ENCODE data around the gene ZNF610.
"Not testable (repeated sequence)": the region's sequence is repeated elsewhere in the genome, so short reads cannot be mapped to it uniquely, and the experiment has no call there.

Gene ZNF610

DNA sequence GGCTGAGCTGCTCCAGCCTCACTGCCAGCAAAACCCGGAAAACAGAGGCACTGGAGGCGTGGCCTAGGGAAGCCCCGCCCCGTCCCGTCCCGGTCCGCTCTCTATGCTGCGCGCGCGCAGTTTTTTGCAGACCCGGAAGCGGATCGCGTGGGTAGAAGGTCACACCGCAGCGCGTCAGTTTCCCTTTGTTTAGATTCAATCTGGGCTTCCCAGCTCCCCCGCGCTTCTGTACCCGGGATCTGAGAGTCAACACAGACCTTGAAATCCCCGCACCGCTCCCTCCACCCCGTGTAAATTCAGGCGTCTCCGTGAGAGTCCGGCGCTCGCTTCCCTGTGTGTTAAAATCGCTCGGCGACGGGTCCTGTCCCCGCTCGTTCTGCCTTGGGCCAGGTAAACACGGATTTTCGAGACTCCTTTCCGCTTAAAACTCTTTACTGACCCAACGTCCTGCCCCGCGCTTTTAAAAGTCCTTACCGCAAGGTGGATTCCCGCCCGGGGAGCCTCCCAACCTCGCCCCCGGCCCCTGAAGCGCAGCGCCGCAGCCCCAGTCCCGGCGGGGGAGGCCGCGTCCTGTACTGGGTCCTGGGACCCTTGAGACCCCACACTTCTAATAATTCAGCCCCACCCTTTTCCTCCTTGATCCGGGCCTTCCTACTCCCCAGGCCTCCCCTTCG is at the start of gene ZNF610:
TSS of gene ZNF610 (plus strand) at position 127 of the 674 bp plus-strand sequence. CDS start 12,930 bp downstream, outside the sequence.
- peak; percentile 53 for DNase-seq (ENCODE audit: low read depth)
- peak within 1 kb of the TSS; percentile 94 for H3K4me3 ChIP-seq (ENCODE audit: low read depth, low read length)

DNA sequence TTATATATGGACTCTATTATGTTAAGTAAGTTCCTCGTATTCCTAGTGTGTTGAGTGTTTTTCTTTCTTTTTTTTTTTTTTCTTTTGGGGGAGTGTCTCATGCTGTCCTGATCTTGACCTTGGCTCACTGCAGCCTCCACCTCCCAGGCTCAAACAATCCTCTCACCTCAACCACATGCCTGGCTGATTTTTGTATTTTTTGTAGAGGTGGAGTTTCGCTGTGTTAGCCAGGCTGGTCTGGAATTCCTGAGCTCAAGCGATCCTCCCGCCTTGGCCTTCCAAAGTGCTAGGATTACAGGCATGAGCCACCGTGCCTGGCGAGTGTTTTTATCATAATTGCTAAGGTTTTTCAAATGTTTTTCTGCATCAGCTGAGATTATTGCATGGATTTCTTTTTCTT is 49.8 kb upstream of the ZNF610 start:
- DNase-seq (ENCODE audit: low read depth) = no peak
- no peak overlapping the region for H3K4me3 ChIP-seq (ENCODE audit: low read depth, low read length)

- no peak for DNase-seq (ENCODE audit: low read depth)
- H3K4me3 ChIP-seq (ENCODE audit: low read depth, low read length) = no peak overlapping the region
Observed at GRCh38 chr19:52291781-52292180, 44.3 kb upstream of the ZNF610 start.

- not testable (repeated sequence) for H3K4me3 ChIP-seq (ENCODE audit: low read depth, low read length); DNase-seq (ENCODE audit: low read depth)
Observed at GRCh38 chr19:52292946-52293345, 43.1 kb upstream of the ZNF610 start.

DNA sequence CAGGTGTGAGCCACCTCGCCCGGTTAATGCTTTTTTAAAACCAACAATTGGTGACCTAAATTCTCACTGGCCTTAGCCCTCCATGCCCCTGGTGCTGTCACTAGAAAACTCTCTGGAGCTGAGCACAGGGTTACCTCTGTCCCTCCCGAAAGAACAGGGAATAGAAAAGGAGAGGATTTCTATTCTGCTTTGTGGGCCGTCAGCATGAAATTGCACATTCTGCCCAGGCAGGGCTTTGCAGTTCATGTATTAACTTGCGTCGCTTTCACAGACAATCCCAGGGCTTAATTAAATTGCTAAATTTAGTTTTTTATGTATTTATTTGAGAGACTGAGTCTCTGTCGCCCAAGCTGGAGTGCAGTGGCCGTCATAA is 39.7 kb upstream of the ZNF610 start:
- no peak for DNase-seq (ENCODE audit: low read depth)
- H3K4me3 ChIP-seq (ENCODE audit: low read depth, low read length) = peak overlapping the region; percentile 97

GRCh38 chr19:52296773-52297600 is 39.1 kb upstream of the ZNF610 start, which contains the start of gene ZNF480:
Gene ZNF480 (plus strand): TSS chr19:52297169. CDS start chr19:52300413, 3,244 bp downstream.
- peak; percentile 31 for DNase-seq (ENCODE audit: low read depth)
- peak within 1 kb of the TSS; percentile 97 for H3K4me3 ChIP-seq (ENCODE audit: low read depth, low read length)

DNA sequence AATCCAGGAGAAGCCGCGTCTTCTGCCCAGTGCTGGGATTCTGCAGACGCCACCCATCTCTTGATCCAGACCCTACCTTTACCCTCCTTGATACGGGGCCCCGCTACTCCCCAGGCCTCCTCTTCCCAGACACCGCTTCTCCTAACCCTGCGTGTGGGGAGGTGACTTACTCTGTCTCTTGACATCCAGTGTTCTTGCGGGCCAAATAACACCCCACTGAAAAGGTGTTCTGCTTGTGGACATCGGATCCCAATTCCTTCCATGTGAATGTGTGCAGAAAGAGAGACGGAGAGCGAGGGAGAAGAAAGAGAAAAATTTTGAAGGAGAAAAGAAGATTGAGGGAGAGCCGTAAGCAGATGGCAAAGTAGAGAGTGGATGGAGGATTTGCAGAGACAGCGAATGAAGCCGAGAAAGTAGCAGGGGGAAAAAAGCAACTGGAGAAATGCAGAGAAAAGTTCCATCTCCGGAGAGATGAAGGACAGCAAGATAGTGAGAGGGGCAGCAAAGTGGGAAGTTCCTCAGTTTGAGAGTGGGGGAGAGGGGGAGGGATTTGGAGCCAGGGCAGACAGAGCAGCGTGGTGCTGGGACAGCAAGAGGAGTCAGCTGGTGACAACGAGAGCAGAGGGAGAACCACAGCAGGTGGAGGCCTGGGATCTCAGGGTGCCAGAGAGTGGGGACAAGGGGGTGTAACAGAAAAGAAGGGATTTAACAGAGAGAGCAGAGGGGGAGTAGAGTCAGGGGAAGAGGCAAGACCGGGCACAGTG is 38.3 kb upstream of the ZNF610 start:
- peak overlapping the region; percentile 97 for H3K4me3 ChIP-seq (ENCODE audit: low read depth, low read length)
- DNase-seq (ENCODE audit: low read depth) = no peak

GRCh38 chr19:52307275-52307674 is 28.8 kb upstream of the ZNF610 start:
- DNase-seq (ENCODE audit: low read depth) = no peak
- H3K4me3 ChIP-seq (ENCODE audit: low read depth, low read length) = no peak overlapping the region

DNA sequence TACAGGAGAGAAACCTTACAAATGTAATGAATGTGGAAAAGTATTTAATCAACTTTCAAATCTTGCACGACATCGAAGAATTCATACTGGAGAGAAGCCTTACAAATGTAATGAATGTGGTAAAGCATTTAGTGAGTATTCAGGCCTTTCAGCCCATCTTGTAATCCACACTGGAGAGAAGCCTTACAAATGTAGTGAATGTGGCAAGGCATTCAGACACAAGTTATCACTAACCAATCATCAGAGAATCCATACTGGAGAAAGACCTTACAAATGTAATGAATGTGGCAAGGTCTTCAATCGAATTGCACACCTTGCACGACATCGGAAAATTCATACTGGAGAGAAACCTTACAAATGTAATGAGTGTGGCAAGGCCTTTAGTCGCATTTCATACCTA is 13.6 kb upstream of the ZNF610 start:
- no peak for DNase-seq (ENCODE audit: low read depth)
- H3K4me3 ChIP-seq (ENCODE audit: low read depth, low read length) = no peak overlapping the region

DNA sequence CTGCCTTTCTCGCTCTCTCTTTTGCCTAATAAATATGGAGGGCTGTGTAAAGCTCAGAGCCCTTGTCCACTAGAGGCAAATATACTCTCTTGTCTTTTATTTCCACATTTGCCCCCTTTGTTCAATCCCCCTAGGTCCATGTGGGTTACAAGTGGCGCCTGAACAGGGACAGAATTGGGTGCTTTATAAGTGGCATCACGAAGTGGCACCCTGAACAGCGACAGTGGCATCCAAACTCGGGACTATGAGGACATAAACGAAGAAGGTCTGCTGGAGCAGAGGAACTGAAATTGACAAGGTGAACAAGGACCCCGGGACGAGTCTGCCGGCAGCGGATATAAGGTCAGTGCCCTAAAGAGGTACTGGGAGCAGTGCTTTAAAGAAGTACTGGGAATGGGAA is 4.3 kb upstream of the ZNF610 start:
- H3K4me3 ChIP-seq (ENCODE audit: low read depth, low read length) = no peak overlapping the region
- no peak for DNase-seq (ENCODE audit: low read depth)

DNA sequence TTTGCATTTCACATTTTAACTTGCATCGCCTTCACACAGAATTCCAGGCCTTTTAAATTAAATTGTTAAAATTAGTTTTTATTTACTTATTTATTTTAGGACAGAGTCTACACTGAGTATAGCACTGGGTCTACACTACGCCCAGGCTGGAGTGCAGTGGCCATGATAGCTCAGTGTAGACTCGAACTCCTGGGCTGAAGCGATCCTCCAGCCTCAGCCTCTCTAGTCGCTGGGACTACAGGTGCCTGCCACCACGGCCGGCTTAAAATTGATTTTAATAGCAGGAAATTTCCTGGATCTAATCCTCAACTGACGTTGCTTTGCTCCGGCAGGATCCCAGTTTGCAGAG is 301 bp upstream of the ZNF610 start:
- peak overlapping the region; percentile 94 for H3K4me3 ChIP-seq (ENCODE audit: low read depth, low read length)
- no peak for DNase-seq (ENCODE audit: low read depth)

GRCh38 chr19:52336791-52337381 is 843 bp downstream of the ZNF610 start:
- DNase-seq (ENCODE audit: low read depth) = peak; percentile 18
- H3K4me3 ChIP-seq (ENCODE audit: low read depth, low read length) = peak overlapping the region; percentile 94

GRCh38 chr19:52339022-52339421 is 3.0 kb downstream of the ZNF610 start:
- H3K4me3 ChIP-seq (ENCODE audit: low read depth, low read length); DNase-seq (ENCODE audit: low read depth): not testable (repeated sequence)

GRCh38 chr19:52343548-52343947 is 7.5 kb downstream of the ZNF610 start:
- H3K4me3 ChIP-seq (ENCODE audit: low read depth, low read length) = no peak overlapping the region
- DNase-seq (ENCODE audit: low read depth) = no peak

- DNase-seq (ENCODE audit: low read depth) = no peak
- no peak overlapping the region for H3K4me3 ChIP-seq (ENCODE audit: low read depth, low read length)
Observed at GRCh38 chr19:52345162-52345561, 9.1 kb downstream of the ZNF610 start.

DNA sequence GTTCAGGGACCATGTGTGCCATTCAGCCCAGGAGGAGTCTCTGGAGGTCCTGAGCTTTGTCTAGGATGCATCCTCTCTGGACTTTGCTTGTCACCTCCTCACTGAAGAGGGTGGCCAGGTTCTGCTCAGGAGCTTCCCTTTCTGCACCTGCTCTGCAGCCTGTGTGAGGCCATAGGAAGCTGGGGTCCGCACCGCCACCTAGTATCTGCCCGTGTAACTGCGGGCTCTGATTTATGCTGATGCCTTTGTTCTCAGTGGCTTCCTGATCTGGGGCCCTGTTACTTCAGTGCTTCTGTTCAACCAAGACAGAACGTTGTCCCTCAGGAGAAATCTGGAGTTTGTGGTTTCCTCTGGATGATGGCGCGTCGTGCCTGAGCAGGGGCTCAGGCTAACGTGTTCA is 15.5 kb downstream of the ZNF610 start:
- DNase-seq (ENCODE audit: low read depth) = no peak

GRCh38 chr19:52366414-52366824 is 30.4 kb downstream of the ZNF610 start:
- H3K4me3 ChIP-seq (ENCODE audit: low read depth, low read length) = no peak overlapping the region
- no peak for DNase-seq (ENCODE audit: low read depth)

More for the DNA sequence above, 15.5 kb downstream of the ZNF610 start:
- H3K4me3 ChIP-seq (ENCODE audit: low read depth, low read length) = no peak overlapping the region

- DNase-seq (ENCODE audit: low read depth) = peak; percentile 72
- peak within 1 kb of the TSS; percentile 67 for H3K4me3 ChIP-seq (ENCODE audit: low read depth, low read length)
Observed at GRCh38 chr19:52369559-52370340, 33.7 kb downstream of the ZNF610 start, which contains the start of gene ZNF880. Gene ZNF880 (plus strand): TSS chr19:52369923. CDS start chr19:52369966, 43 bp downstream.

GRCh38 chr19:52370341-52370710 is 34.3 kb downstream of the ZNF610 start:
- H3K4me3 ChIP-seq (ENCODE audit: low read depth, low read length) = peak overlapping the region; percentile 67
- DNase-seq (ENCODE audit: low read depth) = no peak
